Spleen (tissue), 7 donors: ENCODE measurements around the gene SLC8A3.

Experiments
- POLR2A ChIP-seq, 3 donors: fragments of 450-650 bp; IDR thresholded peaks; one replicate each; pipeline ENCODE4 v1.5.1; 2017; ENCODE audit warnings: antibody characterized with exemption in 3 of 3, mild to moderate bottlenecking in 1 of 3
- POLR2AphosphoS5 ChIP-seq, 3 donors: sonication (generic); formaldehyde crosslinking; IDR thresholded peaks; one replicate each; pipeline ENCODE4 v1.5.1; 2017; ENCODE audit warnings: antibody characterized with exemption in 3 of 3
- TF ChIP-seq, protein P1 (sequence below), 11 experiments: fragments of 200-600 bp in 7 of 11; fragments of 450-650 bp in 4 of 11; sonication (generic) in 4 of 11; IDR thresholded peaks in 8 of 11; conservative IDR thresholded peaks in 3 of 11; 1 replicate in 7 of 11; 2 replicates in 4 of 11; pipeline versions ENCODE4 v1.4.0 to v1.8.0; 2016 to 2021; ENCODE audit warnings: antibody characterized with exemption in 11 of 11, inconsistent platforms in 4 of 11, mild to moderate bottlenecking in 1 of 11
- donor health status: DM: no; HTN: no; CAD: no; lungs with moderate emphysema.
- donor health status: DM: no; HTN: no; CAD: no.
- donor health status: DM: no; HTN: no; CAD: no.

DNA sequence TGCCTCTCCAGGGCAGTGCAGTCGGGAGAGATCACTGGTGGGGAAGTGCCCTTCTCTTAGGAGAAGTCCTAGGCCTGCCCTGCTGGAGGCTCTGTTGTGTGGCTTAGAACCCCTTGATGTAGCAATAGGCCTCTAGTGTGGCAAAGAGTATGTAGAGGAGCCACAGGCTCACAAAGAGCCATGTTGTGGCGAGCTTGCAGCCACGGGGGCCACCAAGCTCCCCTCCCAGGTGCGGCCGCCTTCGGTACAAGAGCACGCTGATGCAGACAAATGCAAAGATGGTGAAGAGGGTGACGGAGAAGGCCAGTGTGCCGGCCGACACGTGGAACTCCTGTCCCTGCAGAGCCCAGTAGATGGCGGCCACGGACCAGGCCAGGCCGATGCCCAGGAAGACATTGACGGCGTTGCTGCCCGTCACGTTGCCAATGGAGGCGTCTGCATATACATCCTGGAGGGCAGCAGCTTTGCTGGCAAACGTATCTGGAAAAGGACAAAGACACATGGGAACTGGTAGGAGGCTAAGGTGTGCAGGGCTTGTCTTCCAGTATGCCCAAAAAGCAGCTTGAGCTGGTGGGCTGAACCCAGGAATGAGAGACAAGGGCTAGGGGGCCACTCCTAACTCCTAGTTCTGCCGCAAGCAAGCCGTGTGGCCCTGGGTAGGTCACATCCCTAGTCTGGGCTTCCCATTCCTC is 142.8 kb downstream of the SLC8A3 start:
- TF ChIP-seq, protein P1, sequence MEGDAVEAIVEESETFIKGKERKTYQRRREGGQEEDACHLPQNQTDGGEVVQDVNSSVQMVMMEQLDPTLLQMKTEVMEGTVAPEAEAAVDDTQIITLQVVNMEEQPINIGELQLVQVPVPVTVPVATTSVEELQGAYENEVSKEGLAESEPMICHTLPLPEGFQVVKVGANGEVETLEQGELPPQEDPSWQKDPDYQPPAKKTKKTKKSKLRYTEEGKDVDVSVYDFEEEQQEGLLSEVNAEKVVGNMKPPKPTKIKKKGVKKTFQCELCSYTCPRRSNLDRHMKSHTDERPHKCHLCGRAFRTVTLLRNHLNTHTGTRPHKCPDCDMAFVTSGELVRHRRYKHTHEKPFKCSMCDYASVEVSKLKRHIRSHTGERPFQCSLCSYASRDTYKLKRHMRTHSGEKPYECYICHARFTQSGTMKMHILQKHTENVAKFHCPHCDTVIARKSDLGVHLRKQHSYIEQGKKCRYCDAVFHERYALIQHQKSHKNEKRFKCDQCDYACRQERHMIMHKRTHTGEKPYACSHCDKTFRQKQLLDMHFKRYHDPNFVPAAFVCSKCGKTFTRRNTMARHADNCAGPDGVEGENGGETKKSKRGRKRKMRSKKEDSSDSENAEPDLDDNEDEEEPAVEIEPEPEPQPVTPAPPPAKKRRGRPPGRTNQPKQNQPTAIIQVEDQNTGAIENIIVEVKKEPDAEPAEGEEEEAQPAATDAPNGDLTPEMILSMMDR (IDR thresholded peaks at IDR 0.05 in 8 of 11, conservative IDR thresholded peaks at IDR 0.05 in 3 of 11) = peak in 7 of 11 experiments; percentile 27 to 60 (median 44)
- TF ChIP-seq POLR2AphosphoS5 (IDR thresholded peaks at IDR 0.05) = no peak
- no peak for TF ChIP-seq POLR2A (IDR thresholded peaks at IDR 0.05)
